ENCODE results near the gene FAM120C. TPM values are rescaled to one million over a fixed set of nuclear protein-coding genes. Genes with fewer than 3 reads are reported as not detected.

Gene FAM120C
- total RNA-seq, 2 donors from 2014 or later, result 6.8 to 12.5 TPM

DNA sequence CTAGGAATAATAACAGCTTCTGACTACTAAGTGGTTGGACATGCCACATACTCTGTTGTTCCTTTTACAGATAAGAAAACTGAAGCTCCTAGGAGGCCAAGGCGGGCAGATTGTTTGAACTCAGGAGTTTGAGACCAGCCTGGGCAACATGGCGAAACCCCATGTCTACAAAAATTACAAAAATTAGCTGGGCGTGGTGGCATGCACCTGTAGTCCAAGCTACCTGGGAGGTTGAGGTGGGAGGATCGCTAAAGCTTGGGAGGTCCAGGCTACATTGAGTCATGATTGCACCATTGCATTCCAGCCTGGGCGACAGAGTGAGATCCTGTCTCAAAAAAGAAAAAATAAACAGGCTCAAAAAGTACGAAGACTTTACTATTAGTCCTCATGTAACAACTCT is 108.2 kb downstream of the FAM120C start:
- no peak for ATAC-seq (ENCODE audit: insufficient number of reproducible peaks, low FRiP score, low read depth)
- H3K4me1 ChIP-seq (ENCODE audit: control insufficient read depth in 1 of 2, low read depth in 2 of 2), result no peaks in the 10 kb centered on the region
- no peak for DNase-seq (ENCODE audit: low spot score)
- H3K27me3 ChIP-seq (replicated peaks; ENCODE audit: insufficient read depth), result no peaks in the 10 kb centered on the region
- no peak overlapping the region for H3K4me3 ChIP-seq
- no peaks in the 10 kb centered on the region for H3K36me3 ChIP-seq
- H3K9me3 ChIP-seq, result no peaks in the 10 kb centered on the region
- no peak overlapping the region for H3K27ac ChIP-seq
- TF ChIP-seq, protein P1, sequence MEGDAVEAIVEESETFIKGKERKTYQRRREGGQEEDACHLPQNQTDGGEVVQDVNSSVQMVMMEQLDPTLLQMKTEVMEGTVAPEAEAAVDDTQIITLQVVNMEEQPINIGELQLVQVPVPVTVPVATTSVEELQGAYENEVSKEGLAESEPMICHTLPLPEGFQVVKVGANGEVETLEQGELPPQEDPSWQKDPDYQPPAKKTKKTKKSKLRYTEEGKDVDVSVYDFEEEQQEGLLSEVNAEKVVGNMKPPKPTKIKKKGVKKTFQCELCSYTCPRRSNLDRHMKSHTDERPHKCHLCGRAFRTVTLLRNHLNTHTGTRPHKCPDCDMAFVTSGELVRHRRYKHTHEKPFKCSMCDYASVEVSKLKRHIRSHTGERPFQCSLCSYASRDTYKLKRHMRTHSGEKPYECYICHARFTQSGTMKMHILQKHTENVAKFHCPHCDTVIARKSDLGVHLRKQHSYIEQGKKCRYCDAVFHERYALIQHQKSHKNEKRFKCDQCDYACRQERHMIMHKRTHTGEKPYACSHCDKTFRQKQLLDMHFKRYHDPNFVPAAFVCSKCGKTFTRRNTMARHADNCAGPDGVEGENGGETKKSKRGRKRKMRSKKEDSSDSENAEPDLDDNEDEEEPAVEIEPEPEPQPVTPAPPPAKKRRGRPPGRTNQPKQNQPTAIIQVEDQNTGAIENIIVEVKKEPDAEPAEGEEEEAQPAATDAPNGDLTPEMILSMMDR (IDR thresholded peaks at IDR 0.05), result no peak

DNA sequence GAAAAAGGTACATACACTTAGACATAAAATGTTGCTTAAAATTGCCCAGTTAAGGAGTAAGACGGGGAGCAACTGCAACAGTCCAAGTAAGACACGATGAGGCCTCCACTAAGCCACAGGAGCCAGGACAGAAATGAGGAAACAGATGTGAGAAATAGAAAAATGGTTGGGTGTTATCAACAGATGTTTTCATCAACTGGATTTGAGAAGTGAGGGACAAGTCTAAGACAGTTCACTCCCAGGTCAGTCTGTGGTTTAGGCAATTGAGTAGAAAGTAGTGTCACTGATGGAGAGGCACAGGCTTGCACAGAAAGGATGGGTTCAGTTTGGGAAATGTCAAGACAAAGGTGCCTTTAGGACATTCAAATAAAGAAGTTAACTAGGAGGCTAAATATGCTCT is 115.3 kb downstream of the FAM120C start:
- ATAC-seq (ENCODE audit: insufficient number of reproducible peaks, low FRiP score, low read depth), result no peak
- Histone ChIP-seq H3K9me3 (no peaks in the 10 kb centered on the region), H3K27ac (no peak overlapping the region), H3K4me3 (no peak overlapping the region), H3K27me3 (replicated peaks; ENCODE audit: insufficient read depth) (no peaks in the 10 kb centered on the region), H3K36me3 (no peaks in the 10 kb centered on the region), H3K4me1 (ENCODE audit: control insufficient read depth in 1 of 2, low read depth in 2 of 2) (no peaks in the 10 kb centered on the region)
- TF ChIP-seq, protein P1 (IDR thresholded peaks at IDR 0.05), result no peak
- DNase-seq (ENCODE audit: low spot score), result no peak

DNA sequence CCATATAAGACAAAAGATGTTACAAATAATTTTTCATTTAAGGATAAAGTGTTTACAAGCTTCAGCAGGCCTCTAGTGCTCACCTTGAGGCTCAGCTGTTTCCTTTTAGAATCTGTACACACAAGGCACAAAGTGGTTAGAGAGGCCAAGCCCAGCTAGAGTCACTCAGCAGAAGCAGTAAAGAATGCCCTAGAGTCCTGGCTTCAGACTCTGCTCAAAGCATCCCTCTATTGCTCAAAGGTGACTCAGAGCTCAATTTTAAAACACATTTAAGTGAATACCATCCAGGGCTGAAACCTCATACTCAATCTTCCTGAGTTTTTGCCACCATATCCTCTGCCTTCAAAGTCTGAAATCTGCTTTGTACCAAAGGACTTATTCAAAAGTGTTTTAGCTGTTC is 116.2 kb downstream of the FAM120C start:
- TF ChIP-seq, protein P1 (IDR thresholded peaks at IDR 0.05), result no peak
- Histone ChIP-seq H3K36me3 (no peaks in the 10 kb centered on the region), H3K27ac (no peak overlapping the region), H3K27me3 (replicated peaks; ENCODE audit: insufficient read depth) (no peaks in the 10 kb centered on the region), H3K9me3 (no peaks in the 10 kb centered on the region), H3K4me1 (ENCODE audit: control insufficient read depth in 1 of 2, low read depth in 2 of 2) (no peaks in the 10 kb centered on the region), H3K4me3 (no peak overlapping the region)
- DNase-seq (ENCODE audit: low spot score) (no peak), ATAC-seq (ENCODE audit: insufficient number of reproducible peaks, low FRiP score, low read depth) (no peak)

DNA sequence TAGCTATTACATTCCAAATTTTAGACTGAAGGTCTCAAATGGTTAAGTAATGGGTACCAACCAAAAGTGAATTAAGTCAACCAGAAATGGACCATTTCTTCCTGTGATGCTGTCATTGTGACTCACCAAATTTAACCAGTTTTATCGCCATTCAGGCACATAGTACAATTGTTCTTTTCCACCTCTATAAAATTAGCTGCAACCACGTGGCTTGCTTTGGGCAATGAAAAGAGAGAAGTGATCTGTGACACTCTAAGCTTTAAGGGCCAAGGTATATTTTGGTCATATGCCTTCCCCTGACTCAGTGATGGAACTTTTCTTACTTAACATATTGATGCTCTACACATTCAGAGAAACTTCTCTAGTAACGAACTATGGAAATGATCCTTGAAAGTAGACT is 118.5 kb downstream of the FAM120C start:
- H3K4me1 ChIP-seq (ENCODE audit: control insufficient read depth in 1 of 2, low read depth in 2 of 2), result no peaks in the 10 kb centered on the region
- no peak overlapping the region for H3K27ac ChIP-seq
- DNase-seq (ENCODE audit: low spot score) (no peak), ATAC-seq (ENCODE audit: insufficient number of reproducible peaks, low FRiP score, low read depth) (no peak)
- no peaks in the 10 kb centered on the region for H3K36me3 ChIP-seq
- no peaks in the 10 kb centered on the region for H3K9me3 ChIP-seq
- TF ChIP-seq, protein P1 (IDR thresholded peaks at IDR 0.05), result no peak
- no peaks in the 10 kb centered on the region for H3K27me3 ChIP-seq (replicated peaks; ENCODE audit: insufficient read depth)
- no peak overlapping the region for H3K4me3 ChIP-seq

DNA sequence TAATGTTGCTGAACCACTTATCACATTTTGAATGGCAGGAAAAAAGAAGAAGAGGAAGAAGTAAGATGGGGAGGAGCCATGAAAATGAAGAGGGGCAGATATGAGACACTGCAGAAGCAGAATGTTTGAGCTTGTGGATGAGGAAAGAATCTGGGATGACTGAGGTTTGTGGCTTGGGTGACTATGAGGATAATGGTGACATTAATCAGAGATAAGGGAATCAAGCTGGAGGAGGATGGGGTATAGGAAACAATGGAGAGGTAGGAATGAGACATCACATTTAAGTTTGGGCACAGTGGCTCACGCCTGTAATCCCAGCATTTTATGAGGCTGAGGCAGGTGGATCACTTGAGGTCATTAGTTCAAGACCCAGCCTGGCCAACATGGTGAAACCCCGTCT is 119.7 kb downstream of the FAM120C start:
- Histone ChIP-seq H3K9me3 (no peaks in the 10 kb centered on the region), H3K27me3 (replicated peaks; ENCODE audit: insufficient read depth) (no peaks in the 10 kb centered on the region), H3K27ac (no peak overlapping the region), H3K4me1 (ENCODE audit: control insufficient read depth in 1 of 2, low read depth in 2 of 2) (no peaks in the 10 kb centered on the region), H3K36me3 (no peaks in the 10 kb centered on the region), H3K4me3 (no peak overlapping the region)
- no peak for DNase-seq (ENCODE audit: low spot score)
- TF ChIP-seq, protein P1 (IDR thresholded peaks at IDR 0.05), result no peak
- ATAC-seq (ENCODE audit: insufficient number of reproducible peaks, low FRiP score, low read depth), result no peak
